ENCODE measurements around the gene NR2C2AP.
A peak's percentile ranks its signal among the peaks of the same experiment; 100 is the strongest.

The NR2C2AP gene

GRCh38 chr19:19201697-19202630 lies 1.2 kb downstream of the NR2C2AP start:
- Histone ChIP-seq H3K36me3 (ENCODE audit: control insufficient read depth, insufficient read depth, low read length) (peaks cover 12% of the 10 kb centered on the region), H3K27me3 (replicated peaks; ENCODE audit: control insufficient read depth, insufficient read depth, low read length) (no peaks in the 10 kb centered on the region), H3K4me3 (replicated peaks; ENCODE audit: low read depth, low read length) (peak overlapping the region; percentile 65)
- no peak for DNase-seq (ENCODE audit: extremely low read depth, insufficient read length)
- no peak for TF ChIP-seq CTCF (IDR thresholded peaks at IDR 0.05; ENCODE audit: insufficient read depth, low read length, poor library complexity, severe bottlenecking)

- Histone ChIP-seq H3K36me3 (ENCODE audit: control insufficient read depth, insufficient read depth, low read length) (peaks cover 11% of the 10 kb centered on the region), H3K4me3 (replicated peaks; ENCODE audit: low read depth, low read length) (peak overlapping the region; percentile 88), H3K27me3 (replicated peaks; ENCODE audit: control insufficient read depth, insufficient read depth, low read length) (no peaks in the 10 kb centered on the region)
- DNase-seq (ENCODE audit: extremely low read depth, insufficient read length): no peak
- no peak for TF ChIP-seq CTCF (IDR thresholded peaks at IDR 0.05; ENCODE audit: insufficient read depth, low read length, poor library complexity, severe bottlenecking)
These were observed 9.3 kb downstream of the NR2C2AP start for GRCh38 chr19:19193926-19194325.

- peaks cover 8% of the 10 kb centered on the region for H3K36me3 ChIP-seq (ENCODE audit: control insufficient read depth, insufficient read depth, low read length)
- TF ChIP-seq CTCF (IDR thresholded peaks at IDR 0.05; ENCODE audit: insufficient read depth, low read length, poor library complexity, severe bottlenecking): no peak
- DNase-seq (ENCODE audit: extremely low read depth, insufficient read length): no peak
- H3K27me3 ChIP-seq (replicated peaks; ENCODE audit: control insufficient read depth, insufficient read depth, low read length): no peaks in the 10 kb centered on the region
- H3K4me3 ChIP-seq (replicated peaks; ENCODE audit: low read depth, low read length): peak overlapping the region; percentile 88
These were observed 10.2 kb downstream of the NR2C2AP start for GRCh38 chr19:19192910-19193423.

GRCh38 chr19:19192078-19192882 lies 10.9 kb downstream of the NR2C2AP start, which contains the start of the genes BORCS8 and RFXANK:
Gene BORCS8, minus strand, starts transcription at chr19:19192152. Its CDS starts 35 bp downstream, at chr19:19192117.
Gene RFXANK, plus strand, starts transcription at chr19:19192258. Its CDS starts 1,689 bp downstream, at chr19:19193947.
- Histone ChIP-seq H3K4me3 (replicated peaks; ENCODE audit: low read depth, low read length) (peak within 1 kb of the TSS; percentile 88), H3K36me3 (ENCODE audit: control insufficient read depth, insufficient read depth, low read length) (peaks cover 8% of the 10 kb centered on the region), H3K27me3 (replicated peaks; ENCODE audit: control insufficient read depth, insufficient read depth, low read length) (no peaks in the 10 kb centered on the region)
- TF ChIP-seq CTCF (IDR thresholded peaks at IDR 0.05; ENCODE audit: insufficient read depth, low read length, poor library complexity, severe bottlenecking): no peak
- DNase-seq (ENCODE audit: extremely low read depth, insufficient read length): peak; percentile 97

DNA sequence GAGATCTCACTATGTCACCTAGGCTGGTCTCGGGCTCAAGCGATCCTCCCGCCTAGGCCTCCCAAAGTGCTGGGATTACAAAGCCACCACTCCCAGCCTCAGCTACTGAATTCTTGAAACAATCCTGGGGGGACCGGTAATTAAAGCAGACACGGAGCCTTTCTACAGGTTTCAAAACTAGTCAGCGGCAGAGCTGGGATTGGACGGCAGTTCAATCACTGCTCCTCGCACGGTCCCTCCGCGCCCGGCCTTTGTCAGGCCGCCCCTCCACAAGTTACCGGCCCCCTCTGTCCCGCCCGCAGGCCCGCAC lies 11.5 kb downstream of the NR2C2AP start:
- peaks cover 5% of the 10 kb centered on the region for H3K36me3 ChIP-seq (ENCODE audit: control insufficient read depth, insufficient read depth, low read length)
- no peak for DNase-seq (ENCODE audit: extremely low read depth, insufficient read length)
- TF ChIP-seq CTCF (IDR thresholded peaks at IDR 0.05; ENCODE audit: insufficient read depth, low read length, poor library complexity, severe bottlenecking): no peak
- H3K27me3 ChIP-seq (replicated peaks; ENCODE audit: control insufficient read depth, insufficient read depth, low read length): no peaks in the 10 kb centered on the region
- peak overlapping the region; percentile 74 for H3K4me3 ChIP-seq (replicated peaks; ENCODE audit: low read depth, low read length)
